Measurements from ENCODE around the gene ACP2.
"Not testable (repeated sequence)": the region's sequence is repeated elsewhere in the genome, so short reads cannot be mapped to it uniquely, and the experiment has no call there.

ACP2 gene

GRCh38 chr11:47241841-47242301 lies 6.7 kb downstream of the ACP2 start:
- no peak for DNase-seq (ENCODE audit: low read depth)

- no peak for DNase-seq (ENCODE audit: low read depth)
Observed at GRCh38 chr11:47239852-47240251, 8.8 kb downstream of the ACP2 start.

DNA sequence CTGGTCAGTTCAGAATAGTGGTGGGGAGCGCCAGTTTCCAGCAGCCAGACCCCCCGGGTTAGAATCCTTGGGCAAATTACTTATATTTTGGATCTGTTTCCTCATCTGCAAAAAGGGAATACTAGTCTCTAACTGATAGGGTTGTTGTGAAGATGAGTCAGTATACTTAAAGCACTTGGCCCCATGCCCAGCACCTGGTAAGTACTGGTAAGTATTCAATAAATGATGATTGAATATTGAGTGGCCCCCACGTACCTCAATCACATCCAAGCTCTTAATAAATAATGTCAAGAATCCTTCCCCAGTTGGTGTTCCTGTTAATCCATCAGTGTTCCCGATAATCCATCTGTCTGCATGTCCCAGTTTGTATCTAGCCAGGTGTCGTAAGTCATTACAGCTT lies 12.1 kb downstream of the ACP2 start:
- DNase-seq (ENCODE audit: low read depth): no peak

DNA sequence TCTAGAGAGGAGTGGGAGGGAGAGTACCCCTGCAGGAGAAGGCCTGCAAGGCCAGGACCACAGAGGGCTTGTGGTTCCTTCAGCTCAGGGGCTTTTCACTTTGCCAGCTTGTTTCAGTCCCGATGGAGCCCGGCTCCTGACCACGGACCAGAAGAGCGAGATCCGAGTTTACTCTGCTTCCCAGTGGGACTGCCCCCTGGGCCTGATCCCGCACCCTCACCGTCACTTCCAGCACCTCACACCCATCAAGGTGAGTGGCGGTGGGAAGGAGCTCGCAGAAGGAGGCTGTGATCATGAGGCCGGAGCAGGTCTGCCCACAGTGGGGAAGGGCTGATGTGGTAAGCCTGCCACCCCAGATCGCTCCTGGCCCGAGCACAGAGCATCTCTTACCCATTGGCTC lies 13.5 kb downstream of the ACP2 start:
- DNase-seq (ENCODE audit: low read depth): no peak

- peak; percentile 70 for DNase-seq (ENCODE audit: low read depth)
Observed at GRCh38 chr11:47234669-47235100, 13.9 kb downstream of the ACP2 start.

DNA sequence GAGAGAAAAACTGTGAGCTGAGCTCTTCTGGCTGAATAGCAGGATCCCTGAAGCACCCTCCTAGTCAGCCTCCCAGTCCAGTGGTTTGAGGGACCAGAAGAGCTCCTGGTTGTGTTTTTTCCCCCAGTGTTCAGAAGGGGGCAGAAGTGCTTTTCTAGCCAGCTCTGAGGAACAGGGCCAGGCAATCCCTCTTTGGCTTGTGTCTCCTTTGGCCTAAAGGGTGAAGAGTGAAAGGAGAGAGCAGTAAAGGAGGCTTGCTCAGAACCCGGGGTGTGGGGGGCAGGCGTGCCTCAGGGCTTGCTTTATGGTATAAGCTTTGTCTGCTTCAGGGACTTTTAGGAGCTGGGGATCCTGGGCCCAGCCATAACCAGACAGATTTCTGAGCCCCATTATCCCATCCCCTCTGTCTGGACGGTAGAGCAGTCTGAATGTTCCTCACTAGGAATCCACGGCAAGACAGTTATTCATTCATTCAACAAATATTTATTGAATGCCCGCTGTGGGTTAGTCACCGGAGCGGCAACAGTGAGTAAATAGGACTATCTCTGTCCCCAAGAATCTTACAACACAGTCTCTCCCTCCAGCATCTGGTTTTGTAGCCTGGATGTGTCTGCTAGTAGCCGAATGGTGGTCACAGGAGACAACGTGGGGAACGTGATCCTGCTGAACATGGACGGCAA lies 14.5 kb downstream of the ACP2 start:
- DNase-seq (ENCODE audit: low read depth): no peak

GRCh38 chr11:47233051-47233450 lies 15.6 kb downstream of the ACP2 start:
- no peak for DNase-seq (ENCODE audit: low read depth)

DNA sequence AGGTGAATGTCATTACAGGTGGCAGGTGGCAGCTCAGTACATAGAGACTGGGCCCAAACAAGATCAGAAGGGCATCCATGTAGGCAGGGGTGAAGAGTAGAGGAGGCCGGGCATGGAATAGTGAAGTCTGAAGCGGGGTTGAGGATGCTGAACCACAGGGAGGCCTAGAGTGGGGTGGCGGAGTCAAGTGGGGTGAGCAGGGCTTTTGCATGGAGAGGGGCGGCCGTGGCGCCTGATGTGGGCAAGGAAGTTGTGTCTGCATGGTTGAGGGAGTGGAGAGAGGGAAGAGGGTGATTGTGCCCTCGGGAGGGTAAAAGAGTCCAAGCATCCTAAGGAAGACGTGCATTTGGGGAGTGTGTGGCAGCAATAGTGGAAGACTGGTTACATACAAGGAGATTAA lies 19.5 kb downstream of the ACP2 start:
- DNase-seq (ENCODE audit: low read depth): no peak

- DNase-seq (ENCODE audit: low read depth): no peak
Observed at GRCh38 chr11:47225552-47226400, 22.8 kb downstream of the ACP2 start.

DNA sequence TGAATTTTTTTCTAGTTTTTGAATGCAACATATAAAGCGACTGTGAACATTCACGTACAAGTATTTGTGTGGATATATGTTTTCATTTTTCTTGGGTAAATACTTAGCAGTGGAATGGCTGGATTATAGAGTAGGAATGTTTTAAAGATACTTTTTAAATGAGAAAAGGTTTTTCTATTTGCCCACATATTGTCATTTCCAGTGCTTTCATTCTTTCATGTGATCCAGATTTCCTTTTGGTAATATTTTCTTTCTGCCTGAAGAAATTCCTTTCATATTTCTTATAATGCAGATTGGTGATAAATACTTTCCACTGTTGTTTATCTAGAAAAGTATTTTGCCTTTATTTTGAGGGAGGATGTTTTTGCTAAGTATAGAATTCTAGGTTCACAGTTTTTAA lies 25.9 kb downstream of the ACP2 start:
- no peak for DNase-seq (ENCODE audit: low read depth)

DNA sequence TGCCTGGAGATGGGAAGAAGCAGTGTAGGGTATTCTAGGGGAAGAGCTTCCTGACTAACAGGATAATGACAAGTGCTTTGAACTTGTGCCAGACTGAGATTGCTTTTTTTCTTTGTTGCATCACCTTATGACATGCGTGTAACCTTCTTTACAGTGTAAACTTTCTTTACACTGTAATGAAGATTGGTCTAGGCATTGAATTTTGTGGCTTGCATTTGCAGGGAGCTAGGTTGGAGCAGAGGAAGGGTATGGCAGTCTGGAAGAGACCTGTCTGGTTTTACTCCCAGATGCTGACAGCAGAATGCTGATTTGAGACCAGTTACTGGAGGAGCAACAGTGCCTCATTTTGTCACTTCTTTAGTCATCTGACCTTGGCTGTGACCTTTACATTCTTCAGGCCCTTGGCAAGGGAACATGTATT lies 28.2 kb downstream of the ACP2 start:
- DNase-seq (ENCODE audit: low read depth): no peak

GRCh38 chr11:47216121-47216798 lies 32.4 kb downstream of the ACP2 start:
- DNase-seq (ENCODE audit: low read depth): peak; percentile 29

DNA sequence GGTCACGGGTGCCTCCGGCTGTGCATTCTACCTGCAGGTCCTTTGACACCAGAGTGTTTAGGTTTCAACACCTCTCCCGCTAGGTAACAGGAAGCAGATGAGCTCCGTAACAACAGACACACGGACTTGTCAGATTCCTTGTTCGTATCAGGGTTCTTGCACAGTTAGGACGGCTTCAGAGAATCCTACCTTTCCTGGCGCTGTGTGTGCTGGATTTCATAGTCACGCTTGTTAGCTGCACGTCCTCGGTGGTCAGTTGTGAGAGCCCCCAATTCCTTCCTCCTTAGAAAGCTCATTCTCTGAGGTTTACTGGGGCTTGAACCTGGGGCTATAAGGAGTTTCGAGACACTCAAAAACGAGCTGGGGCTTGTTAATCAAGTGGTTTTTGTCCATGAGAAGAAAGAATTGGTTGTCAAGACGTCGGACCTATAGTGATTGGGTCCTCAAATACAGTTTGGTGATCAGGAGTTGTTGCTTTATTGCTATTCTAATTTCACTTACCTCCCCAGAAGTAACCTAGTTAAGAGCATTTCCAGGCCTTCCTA lies 33.2 kb downstream of the ACP2 start:
- DNase-seq (ENCODE audit: low read depth): no peak

DNA sequence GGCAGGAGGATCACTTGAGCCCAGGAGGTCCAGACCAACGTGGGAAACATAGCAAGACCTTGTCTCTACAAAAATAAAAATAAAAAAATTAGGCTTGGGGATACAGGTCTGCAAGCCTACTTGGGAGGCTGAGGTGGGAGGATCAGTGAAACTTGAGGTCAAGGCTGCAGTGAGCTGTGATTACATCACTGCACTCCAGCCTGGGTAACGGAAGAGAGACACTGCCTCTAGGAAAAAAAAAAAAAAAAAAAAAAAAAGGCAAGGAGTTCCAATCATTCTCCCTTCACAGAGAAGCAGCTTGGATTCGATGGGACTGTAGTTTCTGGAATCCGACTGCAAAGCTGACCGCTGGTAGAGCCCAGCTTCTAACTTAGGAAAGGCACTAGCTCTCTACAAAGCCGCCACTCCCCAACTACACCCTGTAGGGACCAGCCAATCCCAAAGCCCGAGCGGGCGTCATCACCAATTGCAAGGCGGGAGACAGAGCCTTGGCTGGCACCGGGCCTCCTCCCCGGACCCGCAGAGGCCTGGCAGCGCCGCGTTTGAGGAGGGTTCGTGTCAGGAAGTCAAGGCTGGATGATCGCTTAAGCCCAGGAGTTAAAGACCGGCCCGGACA lies 34.6 kb downstream of the ACP2 start:
- DNase-seq (ENCODE audit: low read depth): peak; percentile 78

GRCh38 chr11:47212938-47213337 lies 35.7 kb downstream of the ACP2 start:
- no peak for DNase-seq (ENCODE audit: low read depth)

GRCh38 chr11:47208628-47209027 lies 40.0 kb downstream of the ACP2 start:
- DNase-seq (ENCODE audit: low read depth): no peak

- not testable (repeated sequence) for DNase-seq (ENCODE audit: low read depth)
Observed at GRCh38 chr11:47208008-47208552, 40.5 kb downstream of the ACP2 start.

DNA sequence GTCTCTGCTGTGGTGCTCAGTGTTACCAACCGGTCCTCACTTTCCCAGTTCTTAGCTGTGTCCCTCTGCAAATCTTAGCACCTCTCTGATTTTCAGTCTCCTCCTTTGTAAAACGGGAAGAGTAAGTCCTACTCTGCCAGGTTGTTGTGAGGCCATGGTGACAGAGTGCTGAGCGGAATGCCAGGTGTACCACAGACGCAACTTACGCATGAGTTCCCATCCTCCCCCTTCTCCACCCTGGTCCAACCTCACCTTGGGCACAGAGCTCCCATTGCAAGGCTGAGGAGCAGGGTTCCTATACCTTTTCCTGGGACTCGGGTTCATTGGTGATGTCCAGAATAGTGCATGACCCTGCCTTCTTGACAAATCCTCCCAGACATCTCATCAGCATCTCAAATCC lies 41.2 kb downstream of the ACP2 start:
- DNase-seq (ENCODE audit: low read depth): no peak

- not testable (repeated sequence) for DNase-seq (ENCODE audit: low read depth)
Observed at GRCh38 chr11:47206577-47206976, 42.0 kb downstream of the ACP2 start.

DNA sequence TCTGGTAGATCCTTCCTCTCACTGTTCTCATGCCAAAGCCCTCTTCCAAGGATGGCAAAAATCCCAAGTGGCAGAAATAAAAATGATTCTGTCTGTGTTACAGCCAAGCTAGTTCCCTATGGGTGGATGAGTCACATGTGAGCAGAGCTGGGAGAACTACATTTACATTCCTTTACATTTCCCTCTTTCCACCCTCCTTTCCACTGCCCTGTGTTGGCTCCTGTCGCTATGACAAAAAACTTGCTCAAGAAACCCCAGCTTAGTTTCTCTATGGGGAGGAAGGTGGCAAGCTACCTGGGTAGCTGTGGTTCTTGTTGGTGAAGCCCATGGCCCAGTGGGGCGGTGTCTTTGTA lies 44.0 kb downstream of the ACP2 start:
- no peak for DNase-seq (ENCODE audit: low read depth)

- no peak for DNase-seq (ENCODE audit: low read depth)
Observed at GRCh38 chr11:47202576-47202975, 46.0 kb downstream of the ACP2 start.

- DNase-seq (ENCODE audit: low read depth): no peak
Observed at GRCh38 chr11:47201015-47201414, 47.6 kb downstream of the ACP2 start.

All from T-helper 22 cell (primary cell).